GM12878 (cell line): Measurements from ENCODE around the gene TANC1. TPM values are rescaled to one million over a fixed set of nuclear protein-coding genes. Genes with fewer than 3 reads are reported as not detected.

ENCODE experiments used
- ATAC-seq: fragments of 200-7000 bp; cut with Tn5 transposase; 3 replicates; pipeline ENCODE4 v1.9.1; 2020; ENCODE audit warnings: mild to moderate bottlenecking, moderate library complexity
- BruUV-seq: library from RNA; stranded (reverse); fragments of 400-500 nt; replicated peaks from 2 replicates; lab custom pipeline; 2021; lab: Mats Ljungman, UMichigan
- CTCF ChIA-PET: fragments of 300-600 bp; sonication (Branson Sonifier 250); formaldehyde crosslinking; extraction: SDS; loops from one replicate; lab custom pipeline; 2021; ENCODE audit warnings: inconsistent platforms; lab: Yijun Ruan, JAX
- POLR2A ChIA-PET: fragments of 350-600 bp; formaldehyde crosslinking; extraction: SDS; loops from one replicate; lab custom pipeline; 2021; ENCODE audit warnings: inconsistent platforms; lab: Charles Lee
- RAD21 ChIA-PET: fragments of 300-600 bp; sonication (Branson Sonifier 250); formaldehyde crosslinking; loops from one replicate; lab custom pipeline; 2023; ENCODE audit warnings: antibody characterized with exemption; ENCODE audit not compliant: unreplicated experiment; lab: Charles Lee
- SMC1A ChIA-PET: fragments of 300-600 bp; sonication (Branson Sonifier 250); formaldehyde crosslinking; loops from one replicate; lab custom pipeline; 2023; ENCODE audit not compliant: unreplicated experiment, uncharacterized antibody; lab: Charles Lee
- DNase-seq: peaks from one replicate; pipeline ENCODE4 v3.0.0-alpha.2; 2011; ENCODE audit warnings: low read depth, low spot score
- FAIRE-seq: peaks from 3 replicates; lab custom pipeline; 2011; peaks lifted over from hg19 to GRCh38; lab: Jason Lieb, UNC
- H2AFZ ChIP-seq: 2 replicates; pipeline ENCODE4 v1.6.0; 2011; ENCODE audit warnings: low read depth, low read length, control low read depth; ENCODE audit not compliant: control insufficient read depth
- H3K27ac ChIP-seq: 2 replicates; pipeline ENCODE4 v1.5.1; 2011; ENCODE audit warnings: control low read depth; ENCODE audit not compliant: control insufficient read depth, insufficient read depth
- H3K27me3 ChIP-seq, 2 experiments: replicated peaks in 1 of 2; 2 replicates each; pipeline versions ENCODE4 v1.6.0 to v1.6.1; 2011; ENCODE audit warnings: low read length in 1 of 2; ENCODE audit not compliant: control insufficient read depth in 2 of 2, insufficient read depth in 2 of 2
- H3K36me3 ChIP-seq, 2 experiments: 2 replicates each; pipeline ENCODE4 v1.5.1; 2011; ENCODE audit warnings: low read length in 1 of 2; ENCODE audit not compliant: control insufficient read depth in 2 of 2, insufficient read depth in 2 of 2
- H3K4me1 ChIP-seq: 2 replicates; pipeline ENCODE4 v1.6.1; 2011; ENCODE audit warnings: mild to moderate bottlenecking, low read length, moderate library complexity, mixed read lengths; ENCODE audit not compliant: control insufficient read depth, insufficient read depth
- H3K4me2 ChIP-seq: 2 replicates; pipeline ENCODE4 v1.6.0; 2011; ENCODE audit warnings: control low read depth; ENCODE audit not compliant: control insufficient read depth, insufficient read depth
- H3K4me3 ChIP-seq: fragments of 200-600 bp; sonication (generic); 2 replicates; pipeline ENCODE4 v1.5.1; 2016
- H3K79me2 ChIP-seq: 2 replicates; pipeline ENCODE4 v1.6.0; 2011; ENCODE audit warnings: low read length; ENCODE audit not compliant: control insufficient read depth, insufficient read depth
- H3K9ac ChIP-seq: 2 replicates; pipeline ENCODE4 v1.8.0; 2011; ENCODE audit warnings: low read length, control low read depth, mixed read lengths; ENCODE audit not compliant: control insufficient read depth, insufficient read depth
- H3K9me3 ChIP-seq: replicated peaks from 3 replicates; pipeline ENCODE4 v1.5.1; 2011; ENCODE audit warnings: mild to moderate bottlenecking, low read length; ENCODE audit not compliant: control insufficient read depth, insufficient read depth
- H4K20me1 ChIP-seq: 2 replicates; pipeline ENCODE4 v1.6.0; 2011; ENCODE audit not compliant: control insufficient read depth, insufficient read depth
- BHLHE40 ChIP-seq, 2 experiments: fragments of 450-650 bp in 1 of 2; IDR thresholded peaks; 2 replicates each; pipeline ENCODE4 v1.6.1; 2011 to 2017; ENCODE audit warnings: low read depth in 2 of 2, borderline replicate concordance in 1 of 2, improper control_type of control experiment in 1 of 2, low read length in 1 of 2, mild to moderate bottlenecking in 1 of 2
- CBFB ChIP-seq: IDR thresholded peaks from 2 replicates; pipeline ENCODE4 v1.6.1; 2016; ENCODE audit warnings: antibody characterized with exemption, low read depth
- E2F4 ChIP-seq: IDR thresholded peaks from 2 replicates; pipeline ENCODE4 v1.6.1; 2012; ENCODE audit warnings: low read depth, low read length, improper control_type of control experiment
- JUNB ChIP-seq: IDR thresholded peaks from 2 replicates; pipeline ENCODE4 v1.6.1; 2016; ENCODE audit warnings: antibody characterized with exemption, mild to moderate bottlenecking
- NFXL1 ChIP-seq: fragments of 450-650 bp; IDR thresholded peaks from 2 replicates; pipeline ENCODE4 v1.6.1; 2017; ENCODE audit warnings: antibody characterized with exemption, mild to moderate bottlenecking, borderline replicate concordance
- NFYA ChIP-seq: IDR thresholded peaks from 2 replicates; pipeline ENCODE4 v1.6.1; 2011; ENCODE audit warnings: low read depth, mild to moderate bottlenecking, low read length, improper control_type of control experiment, borderline replicate concordance
- NR2F1 ChIP-seq: fragments of 450-650 bp; conservative IDR thresholded peaks from 2 replicates; pipeline ENCODE4 v1.6.1; 2017; ENCODE audit warnings: mild to moderate bottlenecking
- NRF1 ChIP-seq: conservative IDR thresholded peaks from 2 replicates; pipeline ENCODE4 v1.6.1; 2011; ENCODE audit warnings: mild to moderate bottlenecking, low read depth, low read length, improper control_type of control experiment
- POU2F2 ChIP-seq: IDR thresholded peaks from 3 replicates; pipeline ENCODE4 v1.6.1; 2011; ENCODE audit warnings: low read depth, mild to moderate bottlenecking, low read length, borderline replicate concordance
- RELA ChIP-seq: fragments of 450-650 bp; IDR thresholded peaks from 2 replicates; pipeline ENCODE4 v1.8.0; 2014; ENCODE audit warnings: borderline replicate concordance; ENCODE audit not compliant: partially characterized antibody
- RFX5 ChIP-seq: IDR thresholded peaks from 2 replicates; pipeline ENCODE4 v1.6.1; 2011; ENCODE audit warnings: low read depth, low read length, improper control_type of control experiment
- TBL1XR1 ChIP-seq: IDR thresholded peaks from 2 replicates; pipeline ENCODE4 v1.6.1; 2012; ENCODE audit warnings: low read depth, low read length, improper control_type of control experiment
- ZNF622 ChIP-seq: fragments of 450-650 bp; IDR thresholded peaks from 2 replicates; pipeline ENCODE4 v1.6.1; 2017; ENCODE audit warnings: mild to moderate bottlenecking, inconsistent platforms
- ZZZ3 ChIP-seq: IDR thresholded peaks from 2 replicates; pipeline ENCODE4 v1.6.1; 2011; ENCODE audit warnings: low read depth; ENCODE audit not compliant: control insufficient read depth, insufficient read length
- WGBS: methylation state at CpG from one replicate; pipeline ENCODE4 v1.1.6; 2016; ENCODE audit warnings: low lambda C conversion rate; ENCODE audit not compliant: insufficient replicate concordance, insufficient coverage; ENCODE audit errors: missing lambda C conversion rate; 5-methylcytosine and 5-hydroxymethylcytosine counted together
- in situ Hi-C: fragments of 300-500 bp; cut with MboI; formaldehyde crosslinking; loops from 9 replicates; pipeline ENCODE4 v1.14.3; 2018; ENCODE audit warnings: mixed read lengths
- intact Hi-C: fragments of 100-400 bp; cut with micrococcal nuclease; formaldehyde crosslinking; loops from one replicate; pipeline ENCODE4 v1.14.2; 2022; ENCODE audit not compliant: unreplicated experiment
- polyA plus RNA-seq, 11 experiments: library from polyadenylated mRNA; depleted of rRNA in 4 of 11; unstranded in 6 of 11; stranded (reverse) in 5 of 11; fragments of >200 nt; fragmentation: Nextera tagmentation in 4 of 11; fragmentation: Illumina TruSeq in 1 of 11; extraction: Ambion mirVana in 4 of 11; extraction: Trizol in 1 of 11; gene quantifications; 1 replicate in 1 of 11; 2 replicates in 10 of 11; pipeline versions ENCODE4 v1.2.1 to v1.2.3, GENCODE V29; 2011 to 2016; ENCODE audit warnings: inconsistent platforms in 2 of 11, missing spikeins in 2 of 11, low read depth in 1 of 11
- total RNA-seq, 4 experiments: library from RNA; depleted of rRNA in 3 of 4; stranded (reverse); fragments of >200 nt in 3 of 4; fragmentation: Illumina TruSeq in 1 of 4; extraction: Trizol in 1 of 4; gene quantifications; 2 replicates each; pipeline versions ENCODE4 v1.2.1 to v1.2.3, GENCODE V29; 2013 to 2021

The TANC1 gene
- total and polyA plus RNA-seq, 10 of the 15 experiments (the other 5 are each of a cell fraction or from before 2014, with no cell fraction given) = 0.05 to 5.0 (median 0.34) TPM

DNA sequence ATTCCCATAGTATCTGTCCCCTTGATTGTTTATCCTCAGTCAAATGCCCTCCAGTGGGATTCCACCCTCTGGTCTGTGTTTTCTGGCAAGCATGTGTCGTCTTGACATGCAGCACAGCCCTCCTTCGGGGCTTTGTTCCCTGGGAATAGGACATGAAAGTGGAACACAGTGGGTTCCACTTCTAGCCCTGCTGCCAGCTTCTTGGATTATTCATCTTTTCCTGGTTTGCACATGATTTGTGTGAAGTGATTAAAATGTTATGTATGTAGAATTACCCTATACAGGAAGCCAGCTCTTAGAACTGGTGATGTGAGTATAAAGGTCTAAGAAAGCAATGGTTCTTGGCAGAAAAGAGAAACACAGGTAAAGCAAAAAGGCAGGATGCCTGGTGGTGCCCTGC lies 142.3 kb downstream of the TANC1 start:
- BruUV-seq = no TSS peak
- in situ Hi-C loops (no loop called here), intact Hi-C loops (no loop called here)
- ATAC-seq (no peak), FAIRE-seq (no peak), DNase-seq (no peak)
- H4K20me1 ChIP-seq = no peaks in the 10 kb centered on the region
- no peaks in the 10 kb centered on the region for H3K9me3 ChIP-seq
- no peak overlapping the region for H3K27ac ChIP-seq
- H2AFZ ChIP-seq = no peak overlapping the region
- ChIA-PET CTCF (interaction anchor here (1.2 kb wide), 1 partner anchor 11 kb away, joined by 3 read pairs; no protein-coding TSS in a partner anchor), POLR2A (no interaction called here), RAD21 (no interaction called here), SMC1A (interaction anchor here (0.6 kb wide), 1 partner anchor 216 kb away, joined by 3 read pairs; no protein-coding TSS in a partner anchor)
- WGBS = 97% methylated on average over 2 of the region's 2 CpGs
- no peak overlapping the region for H3K9ac ChIP-seq
- H3K27me3 ChIP-seq = no peaks in the 10 kb centered on the region; a peak in 2 of 4 replicates
- no peaks in the 10 kb centered on the region for H3K4me1 ChIP-seq
- H3K36me3 ChIP-seq = no peaks in the 10 kb centered on the region
- H3K79me2 ChIP-seq = no peaks in the 10 kb centered on the region
- no peak overlapping the region for H3K4me3 ChIP-seq
- no peak for TF ChIP-seq JUNB
- no peak for TF ChIP-seq RELA
- no peak for TF ChIP-seq BHLHE40 (IDR thresholded peaks at IDR 0.05; ENCODE audit: borderline replicate concordance in 1 of 2, low read depth in 2 of 2, low read length in 1 of 2)
- TF ChIP-seq TBL1XR1 = no peak
- TF ChIP-seq NFXL1 = no peak
- no peak for TF ChIP-seq POU2F2
- no peak overlapping the region for H3K4me2 ChIP-seq

DNA sequence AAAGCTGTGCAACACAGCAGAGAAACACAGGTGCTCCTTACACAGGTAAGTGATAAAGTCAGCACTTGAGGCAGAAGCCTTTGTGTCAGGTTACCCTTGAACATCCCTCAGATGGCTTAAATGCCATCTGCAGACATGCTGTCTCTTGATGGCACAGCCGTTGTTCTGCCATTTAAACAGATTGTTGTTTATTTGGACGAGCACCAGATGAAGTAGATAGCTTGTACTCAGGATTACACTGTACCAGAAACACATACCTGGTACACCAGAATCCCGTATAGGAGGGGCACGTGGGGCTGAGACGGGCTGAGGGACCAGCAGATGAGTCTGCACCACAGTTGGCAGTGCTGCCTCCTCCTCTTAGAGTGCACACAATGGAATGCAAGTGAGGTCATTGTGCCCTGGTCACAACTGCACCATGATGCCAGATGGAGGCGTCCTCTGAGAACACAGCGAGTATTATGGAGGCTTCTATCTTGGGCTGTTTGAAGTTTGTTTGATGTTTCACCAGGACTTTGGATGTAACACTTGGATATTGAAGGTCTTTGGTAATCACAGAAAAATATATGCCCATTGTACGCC lies 143.0 kb downstream of the TANC1 start:
- no peak overlapping the region for H3K4me3 ChIP-seq
- ChIA-PET SMC1A (no interaction called here), RAD21 (no interaction called here), CTCF (interaction anchor here (0.6 to 1.2 kb wide), 2 partner anchors 8 to 10 kb away, joined by 3 read pairs; no protein-coding TSS in a partner anchor), POLR2A (no interaction called here)
- no peak overlapping the region for H2AFZ ChIP-seq
- no peak overlapping the region for H3K9ac ChIP-seq
- no peaks in the 10 kb centered on the region; a peak in 2 of 4 replicates for H3K27me3 ChIP-seq
- H3K4me1 ChIP-seq = no peaks in the 10 kb centered on the region
- H3K9me3 ChIP-seq = no peaks in the 10 kb centered on the region
- no peaks in the 10 kb centered on the region for H3K36me3 ChIP-seq
- no TSS peak for BruUV-seq
- H3K4me2 ChIP-seq = no peak overlapping the region
- H4K20me1 ChIP-seq = no peaks in the 10 kb centered on the region
- no peak for TF ChIP-seq ZNF622
- no peak for TF ChIP-seq CBFB
- no peak for TF ChIP-seq NR2F1
- no peak for TF ChIP-seq NRF1
- no peak for TF ChIP-seq NFYA
- TF ChIP-seq RFX5 = no peak
- TF ChIP-seq E2F4 = no peak
- no peak for TF ChIP-seq ZZZ3
- ATAC-seq (no peak), FAIRE-seq (no peak), DNase-seq (no peak)
- WGBS = 59% methylated on average over 8 of the region's 8 CpGs
- no peak overlapping the region for H3K27ac ChIP-seq
- in situ Hi-C loops = no loop called here
- intact Hi-C loops = no loop called here
- H3K79me2 ChIP-seq = no peaks in the 10 kb centered on the region
